ENCODE results near the gene FBL.

FBL gene

DNA sequence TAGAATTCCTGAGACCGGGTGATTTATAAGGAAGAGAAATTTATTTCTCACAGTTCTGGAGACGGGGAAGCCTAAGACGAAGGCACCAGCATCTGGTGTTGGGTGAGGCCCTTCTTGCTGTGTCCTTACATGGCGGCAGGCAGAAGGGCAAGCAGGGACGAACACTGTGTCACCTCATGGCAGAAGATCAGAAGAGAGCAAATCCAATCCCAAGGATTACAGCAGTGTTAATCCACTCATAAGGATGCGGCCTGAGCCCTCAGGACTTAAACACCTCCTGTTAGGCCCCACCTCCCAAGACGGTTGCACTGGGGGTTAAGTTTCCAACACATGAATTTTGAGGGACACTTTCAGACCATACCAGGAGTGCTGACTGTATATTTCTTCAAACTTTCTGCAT, 6.7 kb upstream of the FBL start:
- Histone ChIP-seq H3K4me3 (ENCODE audit: low read depth in 1 of 2, low read length in 2 of 2) (no peak overlapping the region), H3K27me3 (ENCODE audit: low read depth, low read length) (no peaks in the 10 kb centered on the region), H3K4me1 (ENCODE audit: control insufficient read depth in 1 of 2, insufficient read depth in 2 of 2, low read length in 2 of 2) (no peaks in the 10 kb centered on the region), H3K27ac (ENCODE audit: low read length) (no peak overlapping the region), H3K36me3 (ENCODE audit: control insufficient read depth in 1 of 2, insufficient read depth in 2 of 2, low read length in 2 of 2) (no peaks in the 10 kb centered on the region), H3K9me3 (ENCODE audit: control insufficient read depth in 1 of 2, low read length in 2 of 2) (no peaks in the 10 kb centered on the region)

DNA sequence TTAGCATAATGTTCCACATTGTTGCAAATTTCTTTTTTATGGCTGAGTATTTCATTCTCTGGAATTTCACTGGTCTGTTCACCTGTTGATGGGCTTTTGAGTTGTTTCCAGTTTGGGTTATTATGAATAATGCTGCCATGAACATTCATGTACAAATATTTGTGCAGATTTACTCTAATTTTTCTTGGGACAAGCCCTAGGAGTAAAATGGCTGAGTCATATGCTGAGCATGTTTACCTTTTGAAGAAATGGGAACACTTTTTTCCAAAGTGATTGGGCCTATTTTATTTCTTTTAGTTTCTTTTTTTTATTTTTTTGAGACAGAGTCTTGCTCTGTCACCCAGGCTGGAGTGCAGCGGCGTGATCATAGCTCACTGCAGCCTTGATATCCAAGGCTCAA, 4.7 kb upstream of the FBL start:
- H3K4me3 ChIP-seq (ENCODE audit: low read depth in 1 of 2, low read length in 2 of 2) = no peak overlapping the region
- no peak overlapping the region for H3K27ac ChIP-seq (ENCODE audit: low read length)
- H3K27me3 ChIP-seq (ENCODE audit: low read depth, low read length) = no peaks in the 10 kb centered on the region
- peaks cover 0 to 5% of the 10 kb centered on the region in 2 donors for H3K4me1 ChIP-seq (ENCODE audit: control insufficient read depth in 1 of 2, insufficient read depth in 2 of 2, low read length in 2 of 2)
- H3K36me3 ChIP-seq (ENCODE audit: control insufficient read depth in 1 of 2, insufficient read depth in 2 of 2, low read length in 2 of 2) = no peaks in the 10 kb centered on the region
- no peaks in the 10 kb centered on the region for H3K9me3 ChIP-seq (ENCODE audit: control insufficient read depth in 1 of 2, low read length in 2 of 2)

DNA sequence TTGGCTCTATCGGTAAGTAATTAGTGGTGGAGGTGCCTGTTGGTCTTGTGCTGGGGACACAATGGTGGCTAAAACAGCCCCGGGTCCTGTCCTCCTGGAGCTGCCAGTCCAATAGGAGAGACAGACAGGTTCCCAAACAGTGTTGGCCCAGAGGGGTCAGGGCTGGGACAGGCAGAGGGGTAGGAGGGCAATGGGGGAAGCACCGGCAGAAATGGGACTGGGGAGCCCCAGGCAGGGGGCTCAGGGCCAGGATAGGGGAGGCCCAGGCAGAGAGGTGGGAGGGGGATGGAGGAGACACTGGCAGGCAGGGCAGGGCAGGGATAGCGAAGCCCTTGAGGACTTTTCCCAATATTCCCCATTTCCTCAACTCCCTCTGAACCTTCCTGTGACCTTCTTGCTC, 2.2 kb upstream of the FBL start:
- no peak overlapping the region for H3K27ac ChIP-seq (ENCODE audit: low read length)
- no peaks in the 10 kb centered on the region for H3K36me3 ChIP-seq (ENCODE audit: control insufficient read depth in 1 of 2, insufficient read depth in 2 of 2, low read length in 2 of 2)
- no peaks in the 10 kb centered on the region for H3K9me3 ChIP-seq (ENCODE audit: control insufficient read depth in 1 of 2, low read length in 2 of 2)
- no peaks in the 10 kb centered on the region for H3K27me3 ChIP-seq (ENCODE audit: low read depth, low read length)
- peaks cover 7 to 22% of the 10 kb centered on the region in 2 donors for H3K4me1 ChIP-seq (ENCODE audit: control insufficient read depth in 1 of 2, insufficient read depth in 2 of 2, low read length in 2 of 2)
- H3K4me3 ChIP-seq (ENCODE audit: low read depth in 1 of 2, low read length in 2 of 2) = no peak overlapping the region

DNA sequence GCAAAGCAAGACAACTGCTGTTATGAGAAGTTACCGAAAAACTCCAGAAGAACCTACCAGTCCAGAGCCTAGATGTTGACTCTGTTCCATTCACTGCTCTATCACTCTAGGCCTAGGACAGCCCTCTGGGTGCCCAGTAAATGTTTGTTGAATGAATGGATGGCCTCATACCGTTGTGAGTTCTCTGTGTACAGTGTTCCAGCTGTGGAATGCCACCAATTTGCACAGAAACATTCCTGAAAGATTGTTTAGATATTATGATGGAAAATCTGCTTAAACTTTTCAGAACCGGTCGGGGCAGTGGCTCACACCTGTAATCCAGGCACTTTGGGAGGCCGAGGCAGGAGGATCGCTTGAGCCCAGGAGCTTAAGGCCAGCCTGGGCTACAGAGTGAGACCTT, 1.3 kb upstream of the FBL start:
- H3K27me3 ChIP-seq (ENCODE audit: low read depth, low read length) = no peaks in the 10 kb centered on the region
- H3K36me3 ChIP-seq (ENCODE audit: control insufficient read depth in 1 of 2, insufficient read depth in 2 of 2, low read length in 2 of 2) = no peaks in the 10 kb centered on the region
- H3K4me3 ChIP-seq (ENCODE audit: low read depth in 1 of 2, low read length in 2 of 2) = no peak overlapping the region
- no peaks in the 10 kb centered on the region for H3K9me3 ChIP-seq (ENCODE audit: control insufficient read depth in 1 of 2, low read length in 2 of 2)
- H3K27ac ChIP-seq (ENCODE audit: low read length) = no peak overlapping the region
- peaks cover 7 to 25% of the 10 kb centered on the region in 2 donors for H3K4me1 ChIP-seq (ENCODE audit: control insufficient read depth in 1 of 2, insufficient read depth in 2 of 2, low read length in 2 of 2)

DNA sequence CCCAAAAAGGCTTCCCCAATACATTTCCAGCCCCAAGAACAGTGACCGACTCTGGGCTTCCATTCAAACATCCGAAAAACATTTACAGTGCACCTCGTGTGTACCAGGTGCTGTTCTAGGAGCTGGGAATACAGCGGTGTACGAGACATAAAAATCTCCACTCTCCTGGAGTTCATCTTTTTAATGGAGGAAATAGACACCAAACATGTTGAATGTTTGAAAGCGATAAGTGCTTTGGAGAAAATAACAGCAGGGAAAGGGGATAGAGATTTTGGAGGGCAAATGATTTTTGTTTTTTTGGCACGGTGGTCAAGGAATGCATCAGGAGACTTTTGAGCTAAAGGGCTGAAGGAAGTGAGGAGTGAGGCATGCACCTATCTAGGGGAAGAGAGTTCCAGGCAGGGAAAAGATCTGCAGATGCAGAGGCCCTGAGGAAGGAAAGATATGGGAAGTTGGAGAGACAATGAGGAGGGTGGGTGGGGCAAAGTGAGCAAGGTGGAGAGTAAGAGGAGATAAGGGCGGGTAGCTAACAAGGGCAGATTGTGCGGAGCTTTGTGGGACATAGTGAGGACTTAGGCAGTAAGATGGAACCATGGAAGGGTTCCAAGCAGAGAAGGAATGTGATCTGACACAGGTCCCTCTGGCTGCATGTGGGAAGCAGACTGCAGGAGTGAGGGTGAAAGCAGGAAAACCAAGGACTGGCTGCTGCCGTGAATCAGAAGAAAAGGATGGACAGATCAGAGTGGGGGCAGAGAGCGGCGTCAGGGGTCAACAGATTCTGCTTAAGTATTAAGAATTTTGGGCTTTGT, 703 bp upstream of the FBL start:
- no peaks in the 10 kb centered on the region for H3K36me3 ChIP-seq (ENCODE audit: control insufficient read depth in 1 of 2, insufficient read depth in 2 of 2, low read length in 2 of 2)
- H3K4me1 ChIP-seq (ENCODE audit: control insufficient read depth in 1 of 2, insufficient read depth in 2 of 2, low read length in 2 of 2) = peaks cover 7 to 28% of the 10 kb centered on the region in 2 donors

DNA sequence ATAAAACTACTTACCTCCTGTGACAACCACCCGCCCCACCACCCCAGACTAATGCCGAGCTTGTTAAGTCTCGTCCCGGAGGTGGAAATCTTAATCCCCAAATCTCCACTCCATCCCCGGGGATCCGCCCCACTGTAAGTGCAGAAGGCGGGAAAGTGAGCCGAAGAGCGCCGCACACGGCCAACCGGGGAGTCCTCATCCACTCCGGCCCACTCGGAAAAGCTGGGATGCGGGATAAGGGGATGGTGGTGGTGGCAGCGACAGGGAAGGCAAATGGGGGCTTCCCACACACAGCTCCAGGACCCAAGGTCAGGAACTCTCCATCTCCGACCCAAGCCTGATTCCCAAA, 621 bp downstream of the FBL start:
- H3K4me3 ChIP-seq (ENCODE audit: low read depth in 1 of 2, low read length in 2 of 2) = peak overlapping the region; percentile 80 to 85
- peaks cover 7 to 28% of the 10 kb centered on the region in 2 donors for H3K4me1 ChIP-seq (ENCODE audit: control insufficient read depth in 1 of 2, insufficient read depth in 2 of 2, low read length in 2 of 2)
- H3K36me3 ChIP-seq (ENCODE audit: control insufficient read depth in 1 of 2, insufficient read depth in 2 of 2, low read length in 2 of 2) = no peaks in the 10 kb centered on the region
- H3K27me3 ChIP-seq (ENCODE audit: low read depth, low read length) = no peaks in the 10 kb centered on the region
- H3K9me3 ChIP-seq (ENCODE audit: control insufficient read depth in 1 of 2, low read length in 2 of 2) = no peaks in the 10 kb centered on the region
- peak overlapping the region; percentile 91 for H3K27ac ChIP-seq (ENCODE audit: low read length)

More for the DNA sequence above, 703 bp upstream of the FBL start:
- Histone ChIP-seq H3K27me3 (ENCODE audit: low read depth, low read length) (no peaks in the 10 kb centered on the region), H3K4me3 (ENCODE audit: low read depth in 1 of 2, low read length in 2 of 2) (peak overlapping the region; percentile 80 to 85), H3K27ac (ENCODE audit: low read length) (peak overlapping the region; percentile 91), H3K9me3 (ENCODE audit: control insufficient read depth in 1 of 2, low read length in 2 of 2) (no peaks in the 10 kb centered on the region)

DNA sequence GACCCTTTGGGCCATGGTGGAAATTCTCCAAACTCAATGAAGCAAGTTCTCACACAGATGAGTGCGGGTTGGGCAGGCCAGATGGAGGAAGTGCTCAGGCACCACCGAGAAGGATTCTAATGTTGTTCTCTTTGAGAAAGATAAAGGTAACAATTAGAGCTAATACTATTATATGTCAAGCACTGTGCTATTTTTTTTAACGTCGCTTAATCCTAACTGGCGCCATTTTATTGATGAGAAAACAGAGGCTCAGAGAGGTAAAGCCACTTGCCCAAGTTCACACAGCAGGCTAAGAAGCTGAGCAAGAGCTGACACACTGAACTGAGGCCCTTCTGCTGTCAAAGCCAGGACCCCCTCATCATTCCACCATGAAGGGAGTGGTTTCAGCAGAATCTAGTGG, 1.0 kb downstream of the FBL start:
- H3K4me1 ChIP-seq (ENCODE audit: control insufficient read depth in 1 of 2, insufficient read depth in 2 of 2, low read length in 2 of 2) = peaks cover 7 to 28% of the 10 kb centered on the region in 2 donors
- H3K36me3 ChIP-seq (ENCODE audit: control insufficient read depth in 1 of 2, insufficient read depth in 2 of 2, low read length in 2 of 2) = no peaks in the 10 kb centered on the region
- H3K27me3 ChIP-seq (ENCODE audit: low read depth, low read length) = no peaks in the 10 kb centered on the region
- H3K4me3 ChIP-seq (ENCODE audit: low read depth in 1 of 2, low read length in 2 of 2) = peak overlapping the region; percentile 80 to 85
- no peak overlapping the region for H3K27ac ChIP-seq (ENCODE audit: low read length)
- no peaks in the 10 kb centered on the region for H3K9me3 ChIP-seq (ENCODE audit: control insufficient read depth in 1 of 2, low read length in 2 of 2)

DNA sequence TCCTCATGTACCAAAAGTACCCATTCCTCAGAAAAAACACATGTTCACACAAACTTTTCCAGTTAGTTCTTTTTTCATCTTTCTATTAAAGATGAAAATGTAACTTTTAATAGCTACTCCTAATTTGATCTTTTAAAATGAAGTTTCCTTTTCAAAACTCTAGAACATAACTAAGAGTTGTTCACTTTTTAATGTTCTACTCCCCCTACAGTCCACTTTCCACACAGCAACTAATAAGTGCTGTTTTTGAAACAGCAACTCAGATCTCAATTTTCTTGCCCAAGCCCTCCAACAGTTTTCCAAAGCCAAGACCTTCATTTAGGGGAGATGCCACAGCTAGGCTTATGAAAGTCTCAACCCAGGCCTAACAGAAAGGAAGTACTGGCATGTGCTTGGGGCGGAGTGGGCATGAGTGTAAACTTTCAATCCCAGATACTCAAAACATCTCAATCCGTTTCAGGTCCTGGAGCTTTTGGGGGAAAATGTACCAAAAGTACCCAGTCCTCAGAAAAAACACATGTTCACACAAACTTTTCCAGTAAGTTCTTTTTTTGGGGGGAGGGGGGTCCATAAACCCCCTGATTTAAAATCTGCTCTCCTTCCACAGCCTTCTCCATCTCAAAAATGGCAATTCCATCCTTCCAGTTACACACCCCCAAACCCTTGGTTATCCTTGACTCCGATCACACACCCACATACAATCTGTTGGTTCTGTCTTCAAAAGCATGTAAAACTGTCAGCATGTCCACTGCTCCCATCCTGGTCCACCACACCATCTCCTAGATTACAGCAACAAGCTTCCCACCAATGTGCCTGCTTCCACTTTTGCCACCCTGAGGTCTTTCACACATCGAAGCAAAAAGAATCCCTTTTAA, 2.0 kb downstream of the FBL start:
- no peaks in the 10 kb centered on the region for H3K27me3 ChIP-seq (ENCODE audit: low read depth, low read length)
- no peak overlapping the region for H3K27ac ChIP-seq (ENCODE audit: low read length)
- H3K9me3 ChIP-seq (ENCODE audit: control insufficient read depth in 1 of 2, low read length in 2 of 2) = no peaks in the 10 kb centered on the region
- peaks cover 7 to 28% of the 10 kb centered on the region in 2 donors for H3K4me1 ChIP-seq (ENCODE audit: control insufficient read depth in 1 of 2, insufficient read depth in 2 of 2, low read length in 2 of 2)
- H3K4me3 ChIP-seq (ENCODE audit: low read depth in 1 of 2, low read length in 2 of 2) = no peak overlapping the region
- H3K36me3 ChIP-seq (ENCODE audit: control insufficient read depth in 1 of 2, insufficient read depth in 2 of 2, low read length in 2 of 2) = peaks cover 0 to 9% of the 10 kb centered on the region in 2 donors

DNA sequence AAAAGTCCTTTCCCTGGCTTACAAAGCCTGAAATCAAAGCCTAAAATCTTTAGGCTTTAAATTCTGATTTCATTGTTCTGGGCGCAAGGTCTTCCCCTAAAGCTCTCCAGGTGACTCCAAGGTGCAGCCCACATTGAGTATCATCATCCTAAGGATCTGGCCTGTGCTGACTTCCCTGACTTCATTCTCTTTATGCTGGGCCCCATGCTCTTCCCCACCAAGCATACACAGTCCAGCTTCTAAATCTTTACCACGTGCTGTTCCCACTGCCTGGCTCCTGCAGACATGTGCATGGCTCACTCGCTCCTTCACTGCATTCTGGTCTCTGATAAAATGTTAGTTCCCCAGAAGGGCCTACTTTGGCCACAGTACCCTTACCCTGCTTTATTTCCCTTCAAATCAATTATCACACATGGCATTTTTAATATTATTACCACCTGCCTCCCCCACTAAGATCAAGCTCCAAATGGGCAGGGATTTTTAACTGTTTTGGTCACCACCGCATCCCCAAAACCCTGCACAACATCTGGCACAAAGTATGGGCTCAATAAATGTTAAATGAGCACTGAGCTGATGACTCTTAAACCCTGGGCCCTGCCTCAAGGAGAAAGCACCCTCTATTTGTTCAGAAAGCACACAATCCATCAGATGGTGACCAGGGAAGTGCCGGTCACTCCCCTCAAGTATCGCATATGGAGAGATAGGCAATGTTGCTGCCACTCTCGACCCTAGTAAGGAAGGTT, 3.3 kb downstream of the FBL start:
- H3K9me3 ChIP-seq (ENCODE audit: control insufficient read depth in 1 of 2, low read length in 2 of 2) = no peaks in the 10 kb centered on the region
- H3K4me3 ChIP-seq (ENCODE audit: low read depth in 1 of 2, low read length in 2 of 2) = no peak overlapping the region
- no peaks in the 10 kb centered on the region for H3K27me3 ChIP-seq (ENCODE audit: low read depth, low read length)
- H3K36me3 ChIP-seq (ENCODE audit: control insufficient read depth in 1 of 2, insufficient read depth in 2 of 2, low read length in 2 of 2) = peaks cover 2 to 22% of the 10 kb centered on the region in 2 donors
- no peak overlapping the region for H3K27ac ChIP-seq (ENCODE audit: low read length)
- peaks cover 7 to 28% of the 10 kb centered on the region in 2 donors for H3K4me1 ChIP-seq (ENCODE audit: control insufficient read depth in 1 of 2, insufficient read depth in 2 of 2, low read length in 2 of 2)

DNA sequence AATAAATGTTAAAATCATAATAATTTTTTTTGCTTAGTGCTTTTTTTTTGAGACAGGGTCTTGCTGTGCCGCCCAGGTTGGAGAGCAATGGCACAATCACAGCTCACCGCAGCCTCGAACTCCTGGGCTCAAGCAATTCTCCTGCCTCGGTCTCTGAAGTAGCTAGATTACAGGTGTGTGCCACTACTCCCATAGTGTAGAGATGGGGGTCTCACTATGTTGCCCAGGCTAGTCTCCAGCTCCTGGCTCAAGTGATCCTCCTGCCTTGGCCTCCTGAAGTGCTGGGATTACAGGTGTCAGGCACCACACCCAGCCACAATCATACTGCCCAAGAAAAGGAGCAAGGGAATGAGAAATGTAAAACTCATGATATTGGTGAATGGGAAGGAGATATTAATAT, 5.1 kb downstream of the FBL start:
- Histone ChIP-seq H3K9me3 (ENCODE audit: control insufficient read depth in 1 of 2, low read length in 2 of 2) (no peaks in the 10 kb centered on the region), H3K27me3 (ENCODE audit: low read depth, low read length) (no peaks in the 10 kb centered on the region), H3K27ac (ENCODE audit: low read length) (no peak overlapping the region), H3K4me3 (ENCODE audit: low read depth in 1 of 2, low read length in 2 of 2) (no peak overlapping the region), H3K36me3 (ENCODE audit: control insufficient read depth in 1 of 2, insufficient read depth in 2 of 2, low read length in 2 of 2) (peaks cover 17 to 39% of the 10 kb centered on the region in 2 donors), H3K4me1 (ENCODE audit: control insufficient read depth in 1 of 2, insufficient read depth in 2 of 2, low read length in 2 of 2) (peaks cover 7 to 23% of the 10 kb centered on the region in 2 donors)

DNA sequence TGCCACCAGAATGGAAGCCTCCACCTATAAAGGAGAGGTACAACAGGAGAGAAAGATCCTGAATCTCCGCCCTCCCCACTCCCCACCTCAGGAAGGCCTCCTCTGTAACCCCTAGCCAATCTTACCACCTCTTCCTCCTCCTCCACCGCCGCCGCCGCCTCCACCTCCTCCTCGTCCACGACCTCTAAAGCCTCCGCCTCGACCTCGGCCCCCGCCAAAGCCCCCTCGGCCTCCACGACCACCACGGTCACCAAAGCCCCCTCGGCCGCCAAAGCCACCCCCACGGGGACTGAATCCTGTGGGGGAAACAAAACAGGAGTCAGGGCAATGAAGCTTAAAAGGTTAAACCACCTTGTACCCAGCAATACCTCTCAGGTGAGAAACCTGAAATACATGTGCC, 5.7 kb downstream of the FBL start:
- no peak overlapping the region for H3K27ac ChIP-seq (ENCODE audit: low read length)
- H3K27me3 ChIP-seq (ENCODE audit: low read depth, low read length) = no peaks in the 10 kb centered on the region
- no peak overlapping the region for H3K4me3 ChIP-seq (ENCODE audit: low read depth in 1 of 2, low read length in 2 of 2)
- H3K9me3 ChIP-seq (ENCODE audit: control insufficient read depth in 1 of 2, low read length in 2 of 2) = no peaks in the 10 kb centered on the region
- H3K36me3 ChIP-seq (ENCODE audit: control insufficient read depth in 1 of 2, insufficient read depth in 2 of 2, low read length in 2 of 2) = peaks cover 17 to 45% of the 10 kb centered on the region in 2 donors
- H3K4me1 ChIP-seq (ENCODE audit: control insufficient read depth in 1 of 2, insufficient read depth in 2 of 2, low read length in 2 of 2) = peaks cover 7 to 22% of the 10 kb centered on the region in 2 donors

Measured in muscle layer of duodenum (tissue), 2 donors.